ENCODE results near the gene VEGFA.

GRCh38 chr6:43819958-43820357, 49.9 kb downstream of the VEGFA start:
- TF ChIP-seq CTCF (IDR thresholded peaks at IDR 0.05; ENCODE audit: poor library complexity) (no peak), EZH2 (IDR thresholded peaks at IDR 0.05; ENCODE audit: borderline replicate concordance) (no peak)

Data from hepatocyte (in vitro differentiated cells).